Brain microvascular endothelial cell (primary cell): ENCODE measurements around the gene CALCOCO1.

Experiments
- DNase-seq: peaks from one replicate; pipeline ENCODE4 v3.0.0-alpha.2; 2020
- H3K27ac ChIP-seq: fragments of 250-450 bp; sonication (Bioruptor Pico); 2 replicates; pipeline ENCODE4 v1.5.1; 2020; ENCODE audit warnings: mild to moderate bottlenecking, moderate library complexity
- H3K27me3 ChIP-seq: fragments of 250-450 bp; sonication (Bioruptor Pico); replicated peaks from 2 replicates; pipeline ENCODE4 v1.5.1; 2020; ENCODE audit warnings: mild to moderate bottlenecking
- H3K36me3 ChIP-seq: fragments of 250-450 bp; sonication (Bioruptor Pico); replicated peaks from 2 replicates; pipeline ENCODE4 v1.5.1; 2020; ENCODE audit warnings: mild to moderate bottlenecking
- H3K4me3 ChIP-seq: 2 replicates; pipeline ENCODE4 v1.5.1; 2011; ENCODE audit warnings: low read depth, mild to moderate bottlenecking, control low read depth, low read length, moderate library complexity
- in situ Hi-C: cut with HindIII; loops from 2 replicates; pipeline ENCODE4 v1.10.0; 2017; ENCODE audit warnings: low sequenced_read_pairs, low pct_ligation_motif_present
- TF ChIP-seq, protein P1 (sequence below): IDR thresholded peaks from 2 replicates; pipeline ENCODE4 v1.5.1; 2011; ENCODE audit warnings: low read depth, mild to moderate bottlenecking, moderate library complexity, low read length, control low read depth, inconsistent platforms; ENCODE audit errors: missing control alignments

Gene CALCOCO1

DNA sequence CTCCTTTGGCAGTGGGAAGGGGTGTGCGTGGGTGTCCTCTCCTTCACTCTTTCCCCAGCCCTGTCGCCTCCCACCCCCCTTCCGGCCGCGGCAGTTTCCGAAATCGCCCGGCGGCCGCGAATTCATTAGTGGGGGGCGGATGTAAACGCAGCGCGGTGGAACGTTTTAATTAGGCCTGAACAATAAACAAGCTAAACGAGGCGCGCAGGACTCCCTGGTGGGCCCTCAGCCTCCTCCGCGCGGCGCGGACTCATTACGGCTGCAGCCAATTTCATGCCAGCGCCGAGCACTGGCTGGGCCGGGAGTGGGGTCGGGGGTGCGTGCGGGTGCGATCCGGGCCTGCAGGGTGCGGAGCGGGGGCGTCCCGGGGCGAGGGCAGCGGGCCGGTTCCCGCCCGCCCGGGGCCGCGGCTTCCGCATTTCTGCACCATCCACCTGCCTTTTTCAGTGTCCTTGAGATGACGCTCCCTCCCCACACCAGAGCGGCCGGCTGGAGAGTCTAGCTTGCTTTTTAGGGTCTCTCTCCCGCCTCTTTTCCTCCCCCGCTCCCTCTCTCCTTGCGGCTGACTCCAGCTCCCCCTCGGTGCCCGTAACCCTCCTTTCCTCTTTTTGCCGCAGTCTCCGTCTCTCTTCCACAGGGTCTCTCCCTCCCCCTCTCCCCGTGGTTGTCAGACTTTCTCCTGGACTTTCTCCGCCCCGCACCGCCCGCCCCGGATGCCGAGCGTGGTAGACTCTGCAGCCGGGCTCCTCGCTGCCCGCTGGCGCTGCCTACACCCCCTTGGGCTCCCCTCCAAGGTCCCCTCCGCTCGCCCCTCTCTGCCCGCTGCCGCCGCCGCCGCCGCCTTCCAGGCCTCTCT, 24.3 kb upstream of the CALCOCO1 start, which contains the start of gene CISTR:
Gene CISTR (minus strand): TSS at position 644 of the 856 bp plus-strand sequence.
- TF ChIP-seq, protein P1, sequence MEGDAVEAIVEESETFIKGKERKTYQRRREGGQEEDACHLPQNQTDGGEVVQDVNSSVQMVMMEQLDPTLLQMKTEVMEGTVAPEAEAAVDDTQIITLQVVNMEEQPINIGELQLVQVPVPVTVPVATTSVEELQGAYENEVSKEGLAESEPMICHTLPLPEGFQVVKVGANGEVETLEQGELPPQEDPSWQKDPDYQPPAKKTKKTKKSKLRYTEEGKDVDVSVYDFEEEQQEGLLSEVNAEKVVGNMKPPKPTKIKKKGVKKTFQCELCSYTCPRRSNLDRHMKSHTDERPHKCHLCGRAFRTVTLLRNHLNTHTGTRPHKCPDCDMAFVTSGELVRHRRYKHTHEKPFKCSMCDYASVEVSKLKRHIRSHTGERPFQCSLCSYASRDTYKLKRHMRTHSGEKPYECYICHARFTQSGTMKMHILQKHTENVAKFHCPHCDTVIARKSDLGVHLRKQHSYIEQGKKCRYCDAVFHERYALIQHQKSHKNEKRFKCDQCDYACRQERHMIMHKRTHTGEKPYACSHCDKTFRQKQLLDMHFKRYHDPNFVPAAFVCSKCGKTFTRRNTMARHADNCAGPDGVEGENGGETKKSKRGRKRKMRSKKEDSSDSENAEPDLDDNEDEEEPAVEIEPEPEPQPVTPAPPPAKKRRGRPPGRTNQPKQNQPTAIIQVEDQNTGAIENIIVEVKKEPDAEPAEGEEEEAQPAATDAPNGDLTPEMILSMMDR: no peak
- Histone ChIP-seq H3K27ac (no peak within 1 kb of the TSS), H3K36me3 (no peaks in the 10 kb centered on the region), H3K4me3 (peak within 1 kb of the TSS; percentile 20), H3K27me3 (peaks cover 89% of the 10 kb centered on the region)
- in situ Hi-C loops: no loop called here
- DNase-seq: no peak

DNA sequence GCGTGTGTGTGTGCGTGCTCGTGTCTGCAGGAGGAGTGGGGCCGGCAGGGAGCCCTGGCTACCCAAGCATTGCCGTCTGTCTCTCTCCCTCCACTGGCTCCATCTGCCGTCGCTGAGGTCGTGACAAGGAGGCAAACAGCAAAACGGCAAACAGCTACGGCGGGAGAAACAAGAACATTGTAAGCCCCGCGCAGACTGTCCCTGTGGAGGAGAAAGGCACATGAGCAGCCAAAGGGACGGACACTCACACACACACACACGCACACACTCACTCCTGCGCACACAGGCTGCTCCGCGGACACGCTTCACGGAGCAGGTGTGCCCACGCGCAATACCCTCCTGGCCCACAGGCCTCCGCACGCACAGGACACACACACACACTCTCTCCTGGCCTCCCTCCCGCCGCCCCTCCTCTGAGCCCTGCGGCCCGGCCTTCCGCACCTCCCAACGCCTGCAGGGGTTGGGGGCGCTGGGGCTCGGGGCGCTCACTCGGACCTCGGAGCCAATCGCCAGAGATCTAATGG, 23.6 kb upstream of the CALCOCO1 start:
- Histone ChIP-seq H3K27me3 (peaks cover 89% of the 10 kb centered on the region), H3K27ac (no peak overlapping the region), H3K4me3 (no peak overlapping the region), H3K36me3 (no peaks in the 10 kb centered on the region)
- no peak for DNase-seq
- TF ChIP-seq, protein P1: no peak
- in situ Hi-C loops: no loop called here

DNA sequence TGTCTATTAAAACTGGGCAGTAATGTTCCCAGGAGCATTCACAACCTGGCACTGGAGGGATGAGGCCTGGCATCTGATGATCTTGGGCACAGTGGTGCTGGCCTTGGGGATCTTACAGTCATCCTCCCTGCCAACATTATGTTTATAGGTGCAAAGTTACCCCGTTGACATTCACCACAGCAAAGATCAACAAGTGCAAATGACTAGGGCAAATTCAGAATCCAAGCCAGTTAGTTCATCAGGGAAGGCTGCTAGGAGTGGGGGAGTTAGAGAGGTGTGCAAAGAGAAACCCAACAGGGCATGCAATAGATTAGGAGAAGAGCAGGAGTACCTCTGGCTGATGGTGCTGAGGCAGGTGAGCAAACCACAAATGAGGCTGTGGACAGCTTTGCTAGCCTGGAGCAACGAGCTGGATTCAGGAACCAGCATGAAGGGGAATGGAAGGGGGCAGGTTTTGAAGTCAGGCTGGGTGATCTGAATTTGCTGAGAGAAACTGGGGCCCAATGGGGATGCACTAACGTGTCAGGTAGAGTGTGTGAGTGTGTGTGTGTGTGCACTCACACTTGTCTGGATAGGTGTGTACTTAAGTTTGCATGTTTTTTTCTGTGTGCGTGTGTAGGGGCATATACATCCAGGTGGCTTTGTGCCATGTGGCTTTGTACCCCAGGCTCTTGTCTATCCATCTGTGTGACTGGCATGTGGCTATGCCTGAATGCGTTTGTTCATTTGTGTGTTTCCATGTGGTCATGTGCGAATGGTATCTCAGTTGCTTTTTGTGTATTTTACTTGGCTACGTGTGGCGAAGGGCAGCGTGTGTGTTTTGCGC, 22.9 kb upstream of the CALCOCO1 start:
- H3K27me3 ChIP-seq: peaks cover 85% of the 10 kb centered on the region
- no peak overlapping the region for H3K4me3 ChIP-seq
- DNase-seq: no peak
- TF ChIP-seq, protein P1: no peak
- no peak overlapping the region for H3K27ac ChIP-seq
- in situ Hi-C loops: no loop called here
- no peaks in the 10 kb centered on the region for H3K36me3 ChIP-seq

DNA sequence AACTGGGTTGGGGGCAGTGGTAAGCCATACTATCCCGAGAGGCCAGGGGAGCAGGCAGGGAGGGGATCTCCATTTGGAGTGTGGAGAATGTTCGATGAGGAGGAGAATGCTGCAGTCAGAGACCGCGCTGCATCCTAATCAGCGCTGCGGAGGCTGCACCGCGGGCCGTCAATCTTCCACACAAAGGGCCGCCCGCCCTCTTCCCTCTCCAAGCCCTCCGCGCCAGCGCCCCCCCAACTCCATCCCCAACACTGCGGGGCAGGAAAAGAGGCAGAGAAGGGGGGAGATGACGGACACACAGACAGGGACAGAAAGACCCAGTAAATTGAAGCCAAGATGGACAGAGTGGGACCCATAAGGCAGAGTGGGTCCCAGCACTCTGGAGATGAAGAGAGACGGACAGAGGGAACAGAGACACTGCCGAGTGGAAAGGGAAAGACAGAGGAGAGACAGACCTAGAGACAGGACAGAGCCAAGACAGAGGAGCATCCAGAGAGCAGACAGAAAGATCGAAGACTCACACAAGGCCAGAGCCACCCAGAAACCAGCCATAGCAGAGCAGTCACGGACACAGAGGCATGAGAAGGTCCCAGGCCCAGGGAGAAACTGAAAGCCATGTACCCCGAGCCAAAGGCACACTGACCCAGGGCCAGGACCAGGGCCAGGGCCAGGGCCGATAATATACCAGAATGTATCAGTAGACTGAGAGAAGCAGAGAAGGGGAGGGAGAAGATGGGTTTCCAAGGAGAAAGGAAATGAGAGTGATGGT, 21.0 kb upstream of the CALCOCO1 start:
- Histone ChIP-seq H3K27me3 (peaks cover 80% of the 10 kb centered on the region), H3K4me3 (no peak overlapping the region), H3K27ac (no peak overlapping the region), H3K36me3 (no peaks in the 10 kb centered on the region)
- TF ChIP-seq, protein P1: no peak
- in situ Hi-C loops: no loop called here
- no peak for DNase-seq

DNA sequence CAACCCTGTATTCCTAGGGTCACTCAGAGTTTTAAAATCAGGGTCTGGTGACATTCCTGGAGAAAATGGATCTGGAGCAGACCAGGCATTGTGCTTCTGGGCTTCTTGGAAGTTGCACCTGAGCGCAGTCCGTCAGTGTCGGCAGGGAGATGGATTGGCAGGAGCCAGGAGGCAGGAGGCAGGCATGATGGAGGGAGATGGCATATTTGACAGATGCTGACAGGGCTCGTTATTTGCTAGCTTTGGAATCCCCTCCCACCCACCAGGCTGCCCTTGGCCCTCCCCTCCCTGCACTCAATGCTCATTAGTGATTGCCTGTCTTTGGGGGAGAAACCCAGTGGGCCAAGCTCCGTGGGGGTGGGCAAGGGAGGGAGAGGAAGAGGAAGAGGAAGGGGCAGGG, 19.8 kb upstream of the CALCOCO1 start:
- H3K4me3 ChIP-seq: no peak overlapping the region
- peaks cover 79% of the 10 kb centered on the region for H3K27me3 ChIP-seq
- in situ Hi-C loops: no loop called here
- DNase-seq: no peak
- H3K27ac ChIP-seq: no peak overlapping the region
- TF ChIP-seq, protein P1: no peak
- no peaks in the 10 kb centered on the region for H3K36me3 ChIP-seq
